Subcutaneous adipose tissue (tissue), 4 donors: Measurements from ENCODE around the gene KCTD8. TPM values are rescaled to one million over a fixed set of nuclear protein-coding genes. Genes with fewer than 3 reads are reported as not detected.

Experiments used
- CTCF ChIP-seq: fragments of 450-650 bp; IDR thresholded peaks from one replicate; pipeline ENCODE4 v1.5.1; 2016; ENCODE audit warnings: low read depth, mild to moderate bottlenecking, control low read depth, antibody characterized with exemption, moderate library complexity
- total RNA-seq, 4 donors: library from RNA; depleted of rRNA; stranded (reverse); fragments of >200 nt; gene quantifications; one replicate each; pipeline ENCODE4 v1.1.0, GENCODE V29; 2016

The KCTD8 gene
- total RNA-seq, 4 donors from 2014 or later = 0.17 to 0.44 TPM; not detected in 2

DNA sequence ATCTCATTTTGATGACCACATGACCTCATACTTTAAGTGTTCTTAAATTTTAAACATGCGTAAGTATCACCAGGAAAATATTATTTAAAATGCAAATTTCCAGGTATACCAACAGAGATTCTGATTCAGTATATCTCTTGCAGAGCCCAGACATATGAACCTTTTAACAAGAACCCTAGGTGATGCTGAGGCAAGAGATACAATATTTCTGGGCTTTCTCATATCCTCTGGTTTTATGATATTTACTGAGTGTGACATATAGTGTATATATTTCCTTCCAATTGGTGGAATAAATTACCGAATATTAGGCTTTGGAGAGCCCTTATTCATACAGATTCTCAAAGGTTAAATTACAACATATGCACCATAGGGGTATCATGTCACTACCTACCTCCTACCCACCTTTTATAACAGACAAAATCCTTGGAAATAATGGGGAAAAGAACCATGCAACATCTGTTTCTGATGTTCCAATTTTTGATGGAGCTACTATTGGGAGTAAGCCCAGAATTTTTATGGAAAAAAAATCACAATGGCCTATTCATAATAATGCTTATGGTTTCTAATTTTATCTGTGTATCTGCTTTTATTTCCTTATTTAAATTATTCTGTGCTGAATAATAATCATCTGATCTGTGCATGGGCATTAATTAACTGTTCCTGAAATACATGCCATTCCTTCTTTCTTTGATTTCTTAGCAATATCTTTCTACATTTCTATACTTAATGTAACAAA lies 27.1 kb downstream of the KCTD8 start:
- TF ChIP-seq CTCF = no peak

GRCh38 chr4:44415251-44415650 lies 33.4 kb downstream of the KCTD8 start:
- no peak for TF ChIP-seq CTCF

- TF ChIP-seq CTCF = no peak
Observed at GRCh38 chr4:44368413-44369167, 80.0 kb downstream of the KCTD8 start.

GRCh38 chr4:44354172-44354571 lies 94.4 kb downstream of the KCTD8 start:
- no peak for TF ChIP-seq CTCF

GRCh38 chr4:44351069-44351468 lies 97.5 kb downstream of the KCTD8 start:
- TF ChIP-seq CTCF = no peak

GRCh38 chr4:44342800-44343199 lies 105.8 kb downstream of the KCTD8 start:
- TF ChIP-seq CTCF = no peak

- no peak for TF ChIP-seq CTCF
Observed at GRCh38 chr4:44326741-44327140, 121.9 kb downstream of the KCTD8 start.
